22Rv1 (cell line): Measurements from ENCODE around the gene MAP1B.

Experiments
- H3K27ac ChIP-seq: fragments of 450-650 bp; 2 replicates; pipeline ENCODE4 v1.5.1; 2017
- CTCF ChIP-seq: fragments of 450-650 bp; IDR thresholded peaks from 2 replicates; pipeline ENCODE4 v1.5.1; 2017; ENCODE audit warnings: mild to moderate bottlenecking
- ZFX ChIP-seq: fragments of 450-650 bp; IDR thresholded peaks from 2 replicates; pipeline ENCODE4 v1.6.1; 2017; ENCODE audit warnings: antibody characterized with exemption, borderline replicate concordance

MAP1B gene

GRCh38 chr5:72096602-72097188 lies 10.6 kb upstream of the MAP1B start:
- H3K27ac ChIP-seq, result no peak overlapping the region
- no peak for TF ChIP-seq CTCF
- TF ChIP-seq ZFX, result no peak

- TF ChIP-seq ZFX, result no peak
- no peak for TF ChIP-seq CTCF
- no peak overlapping the region for H3K27ac ChIP-seq
Observed at GRCh38 chr5:72101828-72102227, 5.4 kb upstream of the MAP1B start.

GRCh38 chr5:72106817-72107130 lies 501 bp upstream of the MAP1B start:
- H3K27ac ChIP-seq, result no peak overlapping the region
- TF ChIP-seq ZFX, result no peak
- TF ChIP-seq CTCF, result no peak

GRCh38 chr5:72107901-72108201 lies 576 bp downstream of the MAP1B start:
- TF ChIP-seq CTCF (no peak), ZFX (no peak)
- H3K27ac ChIP-seq, result peak overlapping the region; percentile 35

- no peak overlapping the region for H3K27ac ChIP-seq
- TF ChIP-seq CTCF, result no peak
- no peak for TF ChIP-seq ZFX
Observed at GRCh38 chr5:72108202-72109061, 1.2 kb downstream of the MAP1B start.

GRCh38 chr5:72109062-72109411 lies 1.8 kb downstream of the MAP1B start:
- H3K27ac ChIP-seq, result no peak overlapping the region

More at GRCh38 chr5:72109062-72109411, 1.8 kb downstream of the MAP1B start:
- TF ChIP-seq ZFX (no peak), CTCF (no peak)
